Thoracic aorta (tissue), 2 donors: ENCODE results near the gene MAMDC4. TPM values are rescaled to one million over a fixed set of nuclear protein-coding genes. Genes with fewer than 3 reads are reported as not detected.
"Not testable (repeated sequence)": the region's sequence is repeated elsewhere in the genome, so short reads cannot be mapped to it uniquely, and the experiment has no call there.

ENCODE experiments used
- ATAC-seq: fragments of 150-250 bp; one replicate; pipeline ENCODE4 v1.8.0; 2017; ENCODE audit warnings: low read depth; ENCODE audit not compliant: insufficient number of reproducible peaks, low FRiP score
- DNase-seq: peaks from one replicate; pipeline ENCODE4 v3.0.0-alpha.2; 2020; ENCODE audit warnings: low spot score
- H3K27ac ChIP-seq, 2 donors: fragments of 200-600 bp; sonication (generic); 1 replicate in 1 of 2; 2 replicates in 1 of 2; pipeline ENCODE4 v1.5.1; 2016; ENCODE audit warnings: mild to moderate bottlenecking in 2 of 2, moderate library complexity in 2 of 2
- H3K27me3 ChIP-seq: fragments of 200-600 bp; sonication (generic); replicated peaks from 2 replicates; pipeline ENCODE4 v1.6.0; 2016; ENCODE audit warnings: mild to moderate bottlenecking; ENCODE audit not compliant: insufficient read depth
- H3K36me3 ChIP-seq: fragments of 200-600 bp; sonication (generic); one replicate; pipeline ENCODE4 v1.5.1; 2016
- H3K4me1 ChIP-seq, 2 donors: fragments of 200-600 bp; sonication (generic); 1 replicate in 1 of 2; 2 replicates in 1 of 2; pipeline versions ENCODE4 v1.5.1 to v1.6.0; 2016; ENCODE audit warnings: low read depth in 2 of 2, mild to moderate bottlenecking in 1 of 2; ENCODE audit not compliant: control insufficient read depth in 1 of 2
- H3K4me3 ChIP-seq: fragments of 200-600 bp; sonication (generic); 2 replicates; pipeline ENCODE4 v1.5.1; 2016; ENCODE audit warnings: mild to moderate bottlenecking
- H3K9me3 ChIP-seq: fragments of 200-600 bp; sonication (generic); 2 replicates; pipeline ENCODE4 v1.5.1; 2016
- CTCF ChIP-seq: fragments of 200-600 bp; sonication (generic); IDR thresholded peaks from one replicate; pipeline ENCODE4 v1.5.1; 2019; ENCODE audit warnings: antibody characterized with exemption
- total RNA-seq, 2 donors: library from RNA; depleted of rRNA; stranded (reverse); fragments of >200 nt; gene quantifications; one replicate each; pipeline versions ENCODE4 v1.1.0 to v1.2.3, GENCODE V29; 2016

Gene MAMDC4
- total RNA-seq, 2 donors from 2014 or later: 1.8 to 2.8 TPM

GRCh38 chr9:136835162-136835931 is 16.8 kb upstream of the MAMDC4 start:
- TF ChIP-seq CTCF: no peak
- H3K27me3 ChIP-seq: no peaks in the 10 kb centered on the region
- H3K4me1 ChIP-seq: no peaks in the 10 kb centered on the region
- DNase-seq (no peak), ATAC-seq (no peak)
- H3K4me3 ChIP-seq: no peak overlapping the region
- H3K36me3 ChIP-seq: peaks cover 16% of the 10 kb centered on the region
- no peak overlapping the region for H3K27ac ChIP-seq
- no peaks in the 10 kb centered on the region for H3K9me3 ChIP-seq

- Histone ChIP-seq H3K4me3 (no peak overlapping the region), H3K9me3 (no peaks in the 10 kb centered on the region), H3K4me1 (peaks cover 0 to 3% of the 10 kb centered on the region in 2 donors), H3K27ac (no peak overlapping the region), H3K36me3 (peaks cover 9% of the 10 kb centered on the region), H3K27me3 (no peaks in the 10 kb centered on the region)
- DNase-seq (no peak), ATAC-seq (no peak)
- TF ChIP-seq CTCF: no peak
Observed at GRCh38 chr9:136835932-136836904, 15.9 kb upstream of the MAMDC4 start.

GRCh38 chr9:136837146-136837855 is 14.8 kb upstream of the MAMDC4 start:
- Histone ChIP-seq H3K4me1 (peaks cover 0 to 11% of the 10 kb centered on the region in 2 donors), H3K27me3 (no peaks in the 10 kb centered on the region), H3K9me3 (no peaks in the 10 kb centered on the region), H3K36me3 (peaks cover 8% of the 10 kb centered on the region), H3K27ac (no peak overlapping the region), H3K4me3 (no peak overlapping the region)
- TF ChIP-seq CTCF: no peak
- DNase-seq (no peak), ATAC-seq (no peak)

GRCh38 chr9:136837856-136838277 is 14.3 kb upstream of the MAMDC4 start:
- not testable (repeated sequence) for H3K4me3 ChIP-seq, H3K9me3 ChIP-seq, ATAC-seq, H3K27me3 ChIP-seq, H3K36me3 ChIP-seq, DNase-seq, H3K27ac ChIP-seq
- peaks cover 0 to 16% of the 10 kb centered on the region in 2 donors for H3K4me1 ChIP-seq

- H3K36me3 ChIP-seq: peaks cover 8% of the 10 kb centered on the region
- H3K27me3 ChIP-seq: no peaks in the 10 kb centered on the region
- ATAC-seq: no peak
- no peak for TF ChIP-seq CTCF
- no peak for DNase-seq
- no peak overlapping the region for H3K27ac ChIP-seq
- no peaks in the 10 kb centered on the region for H3K9me3 ChIP-seq
- H3K4me3 ChIP-seq: no peak overlapping the region
- peaks cover 7 to 22% of the 10 kb centered on the region in 2 donors for H3K4me1 ChIP-seq
Observed at GRCh38 chr9:136838314-136839228, 13.6 kb upstream of the MAMDC4 start.
